Activated CD4-positive, alpha-beta T cell treated with anti-CD3 and anti-CD28 coated beads, Interleukin-2, amount 50 U/mL, for 1 hour (primary cell): ENCODE measurements around the gene NRG2.

ENCODE experiments used
- DNase-seq: peaks from one replicate; pipeline ENCODE4 v3.0.0-alpha.2; 2020

Gene NRG2

GRCh38 chr5:139852696-139853095 lies 190.4 kb downstream of the NRG2 start:
- no peak for DNase-seq

- DNase-seq, result no peak
Observed at GRCh38 chr5:139851558-139851957, 191.5 kb downstream of the NRG2 start.

- DNase-seq, result no peak
Observed at GRCh38 chr5:139850423-139851016, 192.6 kb downstream of the NRG2 start.

- no peak for DNase-seq
Observed at GRCh38 chr5:139849942-139850341, 193.2 kb downstream of the NRG2 start.

GRCh38 chr5:139849501-139849900 lies 193.6 kb downstream of the NRG2 start:
- DNase-seq, result no peak

GRCh38 chr5:139848508-139849100 lies 194.5 kb downstream of the NRG2 start:
- peak; percentile 21 for DNase-seq

- DNase-seq, result peak; percentile 76
Observed at GRCh38 chr5:139847790-139848507, 195.2 kb downstream of the NRG2 start.

GRCh38 chr5:139847091-139847490 lies 196.0 kb downstream of the NRG2 start:
- no peak for DNase-seq

- DNase-seq, result no peak
Observed at GRCh38 chr5:139845846-139846681, 197.0 kb downstream of the NRG2 start.

- peak; percentile 71 for DNase-seq
Observed at GRCh38 chr5:139844472-139845145, 198.5 kb downstream of the NRG2 start.

- DNase-seq, result no peak
Observed at GRCh38 chr5:139843991-139844390, 199.1 kb downstream of the NRG2 start.

GRCh38 chr5:139842321-139842720 lies 200.8 kb downstream of the NRG2 start:
- no peak for DNase-seq

GRCh38 chr5:139841549-139841948 lies 201.6 kb downstream of the NRG2 start:
- DNase-seq, result no peak

GRCh38 chr5:139839918-139840317 lies 203.2 kb downstream of the NRG2 start:
- no peak for DNase-seq

- DNase-seq, result no peak
Observed at GRCh38 chr5:139839232-139839815, 203.8 kb downstream of the NRG2 start.

- DNase-seq, result no peak
Observed at GRCh38 chr5:139838381-139839197, 204.5 kb downstream of the NRG2 start.

- no peak for DNase-seq
Observed at GRCh38 chr5:139837711-139838380, 205.3 kb downstream of the NRG2 start.

- DNase-seq, result no peak
Observed at GRCh38 chr5:139836469-139837208, 206.5 kb downstream of the NRG2 start.

- DNase-seq, result no peak
Observed at GRCh38 chr5:139835656-139836055, 207.4 kb downstream of the NRG2 start.

- DNase-seq, result no peak
Observed at GRCh38 chr5:139833525-139833924, 209.6 kb downstream of the NRG2 start.
